SH-SY5Y (cell line): ENCODE measurements around the gene B4GALNT3.

Source experiments
- GATA2 ChIP-seq: IDR thresholded peaks from 2 replicates; pipeline ENCODE4 v1.6.1; 2011; ENCODE audit warnings: mild to moderate bottlenecking, low read depth, low read length
- GATA3 ChIP-seq: IDR thresholded peaks from 2 replicates; pipeline ENCODE4 v1.6.1; 2011; ENCODE audit warnings: low read depth, mild to moderate bottlenecking, low read length, moderate library complexity

Gene B4GALNT3

GRCh38 chr12:560691-561390 is 101.1 kb downstream of the B4GALNT3 start:
- TF ChIP-seq GATA3 (no peak), GATA2 (no peak)

GRCh38 chr12:561391-561705 is 101.6 kb downstream of the B4GALNT3 start:
- TF ChIP-seq GATA2, result no peak
- no peak for TF ChIP-seq GATA3

GRCh38 chr12:561908-562593 is 102.3 kb downstream of the B4GALNT3 start:
- TF ChIP-seq GATA2 (no peak), GATA3 (no peak)

- TF ChIP-seq GATA2 (no peak), GATA3 (no peak)
These were observed 102.9 kb downstream of the B4GALNT3 start for GRCh38 chr12:562634-563033.

- no peak for TF ChIP-seq GATA3
- no peak for TF ChIP-seq GATA2
These were observed 103.6 kb downstream of the B4GALNT3 start for GRCh38 chr12:563250-563781.

- TF ChIP-seq GATA3, result no peak
These were observed 104.1 kb downstream of the B4GALNT3 start for GRCh38 chr12:563787-564298.

GRCh38 chr12:565161-565560 is 105.4 kb downstream of the B4GALNT3 start:
- TF ChIP-seq GATA3 (no peak), GATA2 (no peak)

- no peak for TF ChIP-seq GATA2
- TF ChIP-seq GATA3, result no peak
These were observed 105.9 kb downstream of the B4GALNT3 start for GRCh38 chr12:565589-566105.

GRCh38 chr12:568486-568885 is 108.7 kb downstream of the B4GALNT3 start:
- TF ChIP-seq GATA2, result no peak

- TF ChIP-seq GATA3 (no peak), GATA2 (no peak)
These were observed 109.4 kb downstream of the B4GALNT3 start for GRCh38 chr12:569091-569676.

- TF ChIP-seq GATA2, result no peak
- no peak for TF ChIP-seq GATA3
These were observed 110.2 kb downstream of the B4GALNT3 start for GRCh38 chr12:569803-570434.

GRCh38 chr12:570435-570920 is 110.7 kb downstream of the B4GALNT3 start:
- TF ChIP-seq GATA3 (no peak), GATA2 (no peak)

- TF ChIP-seq GATA3, result no peak
- no peak for TF ChIP-seq GATA2
These were observed 111.4 kb downstream of the B4GALNT3 start for GRCh38 chr12:570921-571794.
